Superior temporal gyrus (tissue), 1 donor: ENCODE results near the gene PSMA3.

Source experiments
- DNase-seq: peaks from one replicate; pipeline ENCODE4 v3.0.0-alpha.2; 2016; ENCODE audit errors: extremely low spot score

PSMA3 gene

GRCh38 chr14:58299401-58300330, 55.0 kb downstream of the PSMA3 start:
- DNase-seq: peak; percentile 42

- no peak for DNase-seq
Observed at GRCh38 chr14:58301416-58301815, 56.8 kb downstream of the PSMA3 start.

- DNase-seq: no peak
Observed at GRCh38 chr14:58305730-58306129, 61.1 kb downstream of the PSMA3 start.

GRCh38 chr14:58307597-58308316, 63.1 kb downstream of the PSMA3 start:
- DNase-seq: no peak

- no peak for DNase-seq
Observed at GRCh38 chr14:58309086-58309485, 64.4 kb downstream of the PSMA3 start.

GRCh38 chr14:58313699-58314098, 69.1 kb downstream of the PSMA3 start:
- DNase-seq: no peak

- no peak for DNase-seq
Observed at GRCh38 chr14:58315606-58316005, 71.0 kb downstream of the PSMA3 start.
